SK-N-SH (cell line): ENCODE results near the gene TUBA4A. TPM values are rescaled to one million over a fixed set of nuclear protein-coding genes. Genes with fewer than 3 reads are reported as not detected.

Experiments
- CTCF ChIA-PET: fragments of 300-600, 350-600 bp; formaldehyde crosslinking; extraction: SDS; loops from one replicate; lab custom pipeline; 2021; lab: Yijun Ruan, JAX
- POLR2A ChIA-PET: fragments of 350-600 bp; sonication (Branson Sonifier 250); formaldehyde crosslinking; extraction: SDS; loops from one replicate; lab custom pipeline; 2020; ENCODE audit warnings: antibody characterized with exemption, inconsistent platforms; lab: Yijun Ruan, JAX
- DNase-seq: peaks from one replicate; pipeline ENCODE4 v3.0.0; 2012
- H2AFZ ChIP-seq: fragments of 200-600 bp; sonication (generic); 2 replicates; pipeline ENCODE4 v1.8.1; 2016; ENCODE audit warnings: antibody characterized with exemption, mild to moderate bottlenecking, low read depth
- H3F3A ChIP-seq: fragments of 200-600 bp; sonication (generic); replicated peaks from 2 replicates; pipeline ENCODE3; 2016; ENCODE audit warnings: antibody characterized with exemption, mild to moderate bottlenecking; ENCODE audit not compliant: insufficient read depth
- H3K27ac ChIP-seq, 2 experiments: fragments of 200-500 bp in 1 of 2; fragments of 200-600 bp in 1 of 2; sonication (Bioruptor generic) in 1 of 2; sonication (generic), shearing (Covaris generic) in 1 of 2; 2 replicates each; pipeline versions ENCODE4 v1.5.1 to v1.6.1; 2014 to 2016; ENCODE audit warnings: low read depth in 2 of 2, inconsistent platforms in 1 of 2, low read length in 1 of 2, mild to moderate bottlenecking in 1 of 2, mixed read lengths in 1 of 2
- H3K27me3 ChIP-seq: fragments of 200-600 bp; sonication (generic), shearing (Covaris generic); 2 replicates; pipeline ENCODE4 v1.6.1; 2016; ENCODE audit warnings: mixed run types; ENCODE audit not compliant: insufficient read depth
- H3K36me3 ChIP-seq, 2 experiments: fragments of 200-500 bp in 1 of 2; fragments of 200-600 bp in 1 of 2; sonication (Bioruptor generic) in 1 of 2; sonication (generic) in 1 of 2; replicated peaks in 1 of 2; 2 replicates each; pipeline versions ENCODE3 to v1.5.1; 2014 to 2016; ENCODE audit warnings: low read length in 1 of 2, mild to moderate bottlenecking in 1 of 2; ENCODE audit not compliant: insufficient read depth in 2 of 2, control insufficient read depth in 1 of 2
- H3K4me1 ChIP-seq, 2 experiments: fragments of 200-500 bp in 1 of 2; fragments of 200-600 bp in 1 of 2; sonication (Bioruptor generic) in 1 of 2; sonication (generic), shearing (Covaris generic) in 1 of 2; 2 replicates each; pipeline versions ENCODE4 v1.5.1 to v1.6.1; 2014 to 2016; ENCODE audit warnings: low read depth in 1 of 2, low read length in 1 of 2, mixed run types in 1 of 2; ENCODE audit not compliant: insufficient read depth in 2 of 2, control insufficient read depth in 1 of 2
- H3K4me2 ChIP-seq: fragments of 200-600 bp; sonication (generic), shearing (Covaris generic); 2 replicates; pipeline ENCODE4 v1.6.1; 2017; ENCODE audit warnings: mixed run types
- H3K4me3 ChIP-seq, 2 experiments: fragments of 200-500 bp in 1 of 2; fragments of 200-600 bp in 1 of 2; sonication (Bioruptor generic) in 1 of 2; sonication (generic), shearing (Covaris generic) in 1 of 2; 2 replicates each; pipeline versions ENCODE4 v1.5.1 to v1.8.1; 2014 to 2016; ENCODE audit warnings: low read depth in 2 of 2, inconsistent platforms in 1 of 2, low read length in 1 of 2, mild to moderate bottlenecking in 1 of 2, mixed read lengths in 1 of 2, moderate library complexity in 1 of 2
- H3K79me2 ChIP-seq: fragments of 200-600 bp; sonication (generic); 2 replicates; pipeline ENCODE4 v1.8.1; 2017; ENCODE audit warnings: mild to moderate bottlenecking; ENCODE audit not compliant: insufficient read depth
- H3K9ac ChIP-seq: fragments of 200-600 bp; sonication (generic); 2 replicates; pipeline ENCODE4 v1.6.1; 2017; ENCODE audit warnings: mixed run types
- H3K9me2 ChIP-seq: fragments of 200-600 bp; sonication (generic); 2 replicates; pipeline ENCODE4 v1.6.1; 2017; ENCODE audit warnings: mixed run types
- H3K9me3 ChIP-seq: fragments of 200-600 bp; sonication (generic); 2 replicates; pipeline ENCODE4 v1.6.1; 2017; ENCODE audit warnings: mixed run types, mild to moderate bottlenecking, moderate library complexity
- H4K20me1 ChIP-seq: fragments of 200-600 bp; sonication (generic); 2 replicates; pipeline ENCODE4 v1.6.1; 2017; ENCODE audit warnings: mild to moderate bottlenecking, mixed run types; ENCODE audit not compliant: insufficient read depth
- CHD2 ChIP-seq: fragments of 150-350 bp; IDR thresholded peaks from 2 replicates; pipeline ENCODE4 v1.6.1; 2018; ENCODE audit warnings: low read length; ENCODE audit not compliant: partially characterized antibody
- CTCF ChIP-seq: fragments of 200-600 bp; sonication (generic); IDR thresholded peaks from 2 replicates; pipeline ENCODE4 v1.6.1; 2017; ENCODE audit warnings: antibody characterized with exemption, mild to moderate bottlenecking, moderate library complexity
- ELF1 ChIP-seq: IDR thresholded peaks from 2 replicates; pipeline ENCODE4 v1.4.0; 2012
- EP300 ChIP-seq, 2 experiments: IDR thresholded peaks; 2 replicates each; pipeline versions ENCODE4 v1.4.0 to v1.6.1; 2012; ENCODE audit warnings: borderline replicate concordance in 1 of 2, low read depth in 1 of 2, low read length in 1 of 2
- EZH2phosphoT487 ChIP-seq: fragments of 200-600 bp; sonication (generic); IDR thresholded peaks from 2 replicates; pipeline ENCODE4 v1.6.1; 2017; ENCODE audit warnings: low read depth, mixed run types, mild to moderate bottlenecking, antibody characterized with exemption, moderate library complexity, borderline replicate concordance
- FOSL2 ChIP-seq: IDR thresholded peaks from 2 replicates; pipeline ENCODE4 v1.4.0; 2012; ENCODE audit warnings: low read depth, mild to moderate bottlenecking, moderate library complexity, borderline replicate concordance
- GABPA ChIP-seq: IDR thresholded peaks from 2 replicates; pipeline ENCODE4 v1.4.0; 2012; ENCODE audit warnings: low read depth, mild to moderate bottlenecking
- IRF3 ChIP-seq: fragments of 150-350 bp; IDR thresholded peaks from 2 replicates; pipeline ENCODE4 v1.6.1; 2016; ENCODE audit warnings: mild to moderate bottlenecking, low read depth, low read length
- JUND ChIP-seq: IDR thresholded peaks from 2 replicates; pipeline ENCODE4 v1.4.0; 2012
- MAX ChIP-seq: IDR thresholded peaks from 2 replicates; pipeline ENCODE4 v1.4.0; 2012; ENCODE audit warnings: low read depth
- MEF2A ChIP-seq: IDR thresholded peaks from 2 replicates; pipeline ENCODE4 v1.4.0; 2012; ENCODE audit warnings: low read depth, borderline replicate concordance
- NRF1 ChIP-seq: IDR thresholded peaks from 2 replicates; pipeline ENCODE4 v1.6.1; 2012; ENCODE audit warnings: low read depth, mild to moderate bottlenecking, low read length
- PBX3 ChIP-seq: IDR thresholded peaks from 2 replicates; pipeline ENCODE4; 2012
- POLR2AphosphoS5 ChIP-seq: IDR thresholded peaks from 2 replicates; pipeline ENCODE4 v1.6.1; 2012; ENCODE audit warnings: low read depth, low read length
- RCOR1 ChIP-seq: fragments of 150-350 bp; IDR thresholded peaks from 2 replicates; pipeline ENCODE4 v1.6.1; 2017; ENCODE audit warnings: antibody characterized with exemption, low read length
- REST ChIP-seq: IDR thresholded peaks from 2 replicates; pipeline ENCODE4 v1.6.1; 2012; ENCODE audit warnings: mild to moderate bottlenecking, low read depth, low read length, moderate library complexity
- RFX5 ChIP-seq: IDR thresholded peaks from 2 replicates; pipeline ENCODE4 v1.6.1; 2012; ENCODE audit warnings: mild to moderate bottlenecking, improper control_type of control experiment, low read length
- TAF1 ChIP-seq: IDR thresholded peaks from 2 replicates; pipeline ENCODE4 v1.6.1; 2012; ENCODE audit warnings: low read depth, mild to moderate bottlenecking, low read length, moderate library complexity, borderline replicate concordance
- USF1 ChIP-seq: IDR thresholded peaks from 2 replicates; pipeline ENCODE4 v1.4.0; 2012; ENCODE audit warnings: low read depth, borderline replicate concordance
- ZBTB33 ChIP-seq: IDR thresholded peaks from 2 replicates; pipeline ENCODE4 v1.4.0; 2012; ENCODE audit warnings: low read depth, borderline replicate concordance
- WGBS: methylation state at CpG from one replicate; pipeline ENCODE4 v1.1.6; 2017; ENCODE audit warnings: low lambda C conversion rate; 5-methylcytosine and 5-hydroxymethylcytosine counted together
- polyA plus RNA-seq, 3 experiments: library from polyadenylated mRNA; depleted of rRNA; stranded (reverse); fragments of >200 nt; gene quantifications; 2 replicates each; pipeline ENCODE4 v1.2.3, GENCODE V29; 2012

The TUBA4A gene
- polyA plus RNA-seq, 1 of the 3 experiments (the other 2 are of a cell fraction): 6.2 TPM

- Histone ChIP-seq H3K9ac (no peak overlapping the region), H3K79me2 (peaks cover 16% of the 10 kb centered on the region), H4K20me1 (no peaks in the 10 kb centered on the region), H3K36me3 (peaks cover 8 to 46% of the 10 kb centered on the region in 2 experiments), H2AFZ (no peak overlapping the region), H3F3A (peaks cover 9% of the 10 kb centered on the region), H3K4me2 (no peak overlapping the region), H3K4me1 (peaks cover 5 to 22% of the 10 kb centered on the region in 2 experiments; a peak in 3 of 4 replicates), H3K9me2 (no peaks in the 10 kb centered on the region), H3K27me3 (no peaks in the 10 kb centered on the region), H3K27ac (no peak overlapping the region), H3K4me3 (no peak overlapping the region), H3K9me3 (no peaks in the 10 kb centered on the region)
- POLR2A ChIA-PET: no interaction called here
- DNase-seq: no peak
- CTCF ChIA-PET: interaction anchor here (0.6 to 1.1 kb wide), 3 partner anchors 53 to 71 kb away, joined by 3 to 4 read pairs (median 3); no protein-coding TSS in a partner anchor
- TF ChIP-seq CTCF: no peak
- no peak for TF ChIP-seq USF1
- TF ChIP-seq GABPA: no peak
- TF ChIP-seq POLR2AphosphoS5: no peak
- TF ChIP-seq RFX5: no peak
- TF ChIP-seq RCOR1: no peak
- no peak for TF ChIP-seq CHD2
- no peak for TF ChIP-seq FOSL2
- no peak for TF ChIP-seq MAX
- TF ChIP-seq PBX3: no peak
- TF ChIP-seq IRF3: no peak
- no peak for TF ChIP-seq NRF1
- no peak for TF ChIP-seq TAF1
- no peak for TF ChIP-seq JUND
- TF ChIP-seq EZH2phosphoT487: no peak
- no peak for TF ChIP-seq REST
- TF ChIP-seq ZBTB33: no peak
- no peak for TF ChIP-seq ELF1
- TF ChIP-seq MEF2A: no peak
- TF ChIP-seq EP300 (IDR thresholded peaks at IDR 0.05; ENCODE audit: borderline replicate concordance in 1 of 2, low read depth in 1 of 2, low read length in 1 of 2): no peak
- WGBS: 93% methylated on average over 22 of the region's 31 CpGs
Observed at GRCh38 chr2:219223831-219224610, 29.7 kb downstream of the TUBA4A start.
